ENCODE data around the gene FOXP4.

FOXP4 gene

GRCh38 chr6:41625442-41625841 lies 79.3 kb downstream of the FOXP4 start:
- DNase-seq (ENCODE audit: low spot score), result no peak

GRCh38 chr6:41626022-41626421 lies 79.8 kb downstream of the FOXP4 start:
- DNase-seq (ENCODE audit: low spot score), result no peak

- DNase-seq (ENCODE audit: low spot score), result no peak
Measured at GRCh38 chr6:41626917-41627316, 80.7 kb downstream of the FOXP4 start.

GRCh38 chr6:41629128-41629527 lies 82.9 kb downstream of the FOXP4 start:
- no peak for DNase-seq (ENCODE audit: low spot score)

- no peak for DNase-seq (ENCODE audit: low spot score)
Measured at GRCh38 chr6:41630069-41630468, 83.9 kb downstream of the FOXP4 start.

- DNase-seq (ENCODE audit: low spot score), result no peak
Measured at GRCh38 chr6:41630946-41631345, 84.8 kb downstream of the FOXP4 start.

GRCh38 chr6:41633056-41633634 lies 87.0 kb downstream of the FOXP4 start:
- no peak for DNase-seq (ENCODE audit: low spot score)

GRCh38 chr6:41634657-41635056 lies 88.5 kb downstream of the FOXP4 start:
- no peak for DNase-seq (ENCODE audit: low spot score)

- no peak for DNase-seq (ENCODE audit: low spot score)
Measured at GRCh38 chr6:41635365-41635764, 89.2 kb downstream of the FOXP4 start.

GRCh38 chr6:41636833-41637193 lies 90.6 kb downstream of the FOXP4 start:
- DNase-seq (ENCODE audit: low spot score), result no peak

- no peak for DNase-seq (ENCODE audit: low spot score)
Measured at GRCh38 chr6:41637194-41638001, 91.2 kb downstream of the FOXP4 start.

- no peak for DNase-seq (ENCODE audit: low spot score)
Measured at GRCh38 chr6:41638002-41638934, 92.1 kb downstream of the FOXP4 start, which contains the start of gene MDFI. Gene MDFI, plus strand, starts transcription at chr6:41638468. Its CDS starts 282 bp downstream, at chr6:41638750.

GRCh38 chr6:41638935-41639808 lies 93.0 kb downstream of the FOXP4 start:
- no peak for DNase-seq (ENCODE audit: low spot score)

GRCh38 chr6:41639809-41640371 lies 93.7 kb downstream of the FOXP4 start:
- no peak for DNase-seq (ENCODE audit: low spot score)

GRCh38 chr6:41640426-41640825 lies 94.2 kb downstream of the FOXP4 start:
- no peak for DNase-seq (ENCODE audit: low spot score)

GRCh38 chr6:41641352-41641925 lies 95.3 kb downstream of the FOXP4 start:
- DNase-seq (ENCODE audit: low spot score), result no peak

GRCh38 chr6:41642090-41642959 lies 96.1 kb downstream of the FOXP4 start:
- DNase-seq (ENCODE audit: low spot score), result no peak

- DNase-seq (ENCODE audit: low spot score), result no peak
Measured at GRCh38 chr6:41642960-41643898, 97.0 kb downstream of the FOXP4 start.

GRCh38 chr6:41643899-41644269 lies 97.7 kb downstream of the FOXP4 start:
- DNase-seq (ENCODE audit: low spot score), result no peak

Measured in germinal center (tissue), 1 donor.